ENCODE measurements around the gene SPINK5.

Gene SPINK5

GRCh38 chr5:148104226-148104625 lies 40.4 kb downstream of the SPINK5 start:
- DNase-seq, result no peak

GRCh38 chr5:148107608-148108007 lies 43.8 kb downstream of the SPINK5 start:
- DNase-seq, result no peak

GRCh38 chr5:148113243-148113642 lies 49.5 kb downstream of the SPINK5 start:
- DNase-seq, result no peak

- no peak for DNase-seq
Measured at GRCh38 chr5:148120317-148120716, 56.5 kb downstream of the SPINK5 start.

- no peak for DNase-seq
Measured at GRCh38 chr5:148125641-148126040, 61.9 kb downstream of the SPINK5 start.

GRCh38 chr5:148135091-148136048 lies 71.6 kb downstream of the SPINK5 start:
- DNase-seq, result no peak

- no peak for DNase-seq
Measured at GRCh38 chr5:148140846-148141245, 77.1 kb downstream of the SPINK5 start.

- no peak for DNase-seq
Measured at GRCh38 chr5:148141645-148142044, 77.9 kb downstream of the SPINK5 start.

- DNase-seq, result no peak
Measured at GRCh38 chr5:148145916-148146315, 82.1 kb downstream of the SPINK5 start.

GRCh38 chr5:148146487-148146886 lies 82.7 kb downstream of the SPINK5 start:
- no peak for DNase-seq

GRCh38 chr5:148147415-148147814 lies 83.6 kb downstream of the SPINK5 start:
- no peak for DNase-seq

- DNase-seq, result no peak
Measured at GRCh38 chr5:148151872-148152271, 88.1 kb downstream of the SPINK5 start.

- no peak for DNase-seq
Measured at GRCh38 chr5:148152781-148153180, 89.0 kb downstream of the SPINK5 start.

GRCh38 chr5:148156609-148157008 lies 92.8 kb downstream of the SPINK5 start:
- no peak for DNase-seq

GRCh38 chr5:148162038-148162437 lies 98.3 kb downstream of the SPINK5 start:
- no peak for DNase-seq

GRCh38 chr5:148163345-148163744 lies 99.6 kb downstream of the SPINK5 start:
- DNase-seq, result no peak

GRCh38 chr5:148166550-148167283 lies 102.9 kb downstream of the SPINK5 start:
- DNase-seq, result no peak

GRCh38 chr5:148168246-148168645 lies 104.5 kb downstream of the SPINK5 start, which contains the start of gene SPINK14:
Gene SPINK14, plus strand, starts transcription at chr5:148168546. Its CDS starts 1,187 bp downstream, at chr5:148169733.
- DNase-seq, result no peak

GRCh38 chr5:148172377-148172776 lies 108.6 kb downstream of the SPINK5 start:
- no peak for DNase-seq

- DNase-seq, result no peak
Measured at GRCh38 chr5:148176480-148176879, 112.7 kb downstream of the SPINK5 start.

- DNase-seq, result no peak
Measured at GRCh38 chr5:148177207-148177606, 113.4 kb downstream of the SPINK5 start.

- no peak for DNase-seq
Measured at GRCh38 chr5:148179234-148179824, 115.5 kb downstream of the SPINK5 start.

- DNase-seq, result no peak
Measured at GRCh38 chr5:148186248-148187003, 122.6 kb downstream of the SPINK5 start.

Data from stimulated activated CD4-positive, alpha-beta T cell treated with anti-CD3 and anti-CD28 coated beads, Interleukin-12 subunit alpha, Interleukin-12 subunit beta, amount 100 ng/mL, for 4 hours (primary cell).